K562 (cell line): ENCODE results near the gene KLHL22. TPM values are rescaled to one million over a fixed set of nuclear protein-coding genes. Genes with fewer than 3 reads are reported as not detected.

Source experiments
- CAMTA2 ChIP-seq: fragments of 250-450 bp; sonication (Bioruptor Pico); conservative IDR thresholded peaks from 2 replicates; pipeline ENCODE4 v1.5.1; 2022
- CLOCK ChIP-seq: fragments of 250-450 bp; sonication (Bioruptor Pico); IDR thresholded peaks from 2 replicates; pipeline ENCODE4 v1.4.0; 2020; ENCODE audit warnings: mild to moderate bottlenecking, moderate library complexity, borderline replicate concordance
- HOXB6 ChIP-seq: fragments of 250-450 bp; sonication (Bioruptor Pico); IDR thresholded peaks from 2 replicates; pipeline ENCODE4 v1.5.1; 2022; ENCODE audit warnings: mild to moderate bottlenecking, borderline replicate concordance
- MXI1 ChIP-seq: IDR thresholded peaks from 2 replicates; pipeline ENCODE4 v1.6.1; 2011; ENCODE audit warnings: low read depth, mild to moderate bottlenecking, improper control_type of control experiment, low read length
- RCOR1 ChIP-seq, 2 experiments: IDR thresholded peaks; 2 replicates each; pipeline ENCODE4 v1.6.1; 2012; ENCODE audit warnings: low read depth in 2 of 2, low read length in 2 of 2, borderline replicate concordance in 1 of 2, improper control_type of control experiment in 1 of 2
- SLC30A9 ChIP-seq: fragments of 250-450 bp; sonication (Bioruptor Pico); IDR thresholded peaks from 2 replicates; pipeline ENCODE4 v1.8.0; 2022; ENCODE audit warnings: mild to moderate bottlenecking, moderate library complexity
- SMAD1 ChIP-seq: fragments of 150-350 bp; IDR thresholded peaks from 2 replicates; pipeline ENCODE4 v1.6.1; 2014; ENCODE audit warnings: low read length, low read depth; ENCODE audit not compliant: partially characterized antibody
- SP1 ChIP-seq: sonication (generic); formaldehyde crosslinking; IDR thresholded peaks from 2 replicates; pipeline ENCODE4 v1.8.1; 2022; ENCODE audit warnings: mild to moderate bottlenecking, missing genetic modification reagents
- ZBTB12 ChIP-seq: fragments of 250-450 bp; sonication (Bioruptor Pico); IDR thresholded peaks from 2 replicates; pipeline ENCODE4 v1.4.0; 2020
- polyA plus RNA-seq, 8 experiments: library from polyadenylated mRNA; depleted of rRNA in 4 of 8; stranded (reverse) in 5 of 8; unstranded in 3 of 8; fragments of >200 nt; fragmentation: Nextera tagmentation in 2 of 8; fragmentation: Illumina TruSeq in 1 of 8; extraction: Ambion mirVana in 2 of 8; extraction: Trizol in 1 of 8; gene quantifications; 2 replicates each; pipeline versions ENCODE4 v1.2.1 to v1.2.3, GENCODE V29; 2011 to 2014; ENCODE audit warnings: inconsistent platforms in 1 of 8, missing spikeins in 1 of 8
- total RNA-seq, 7 experiments: library from RNA; depleted of rRNA in 6 of 7; stranded (reverse); fragments of >200 nt in 6 of 7; fragmentation: Illumina TruSeq in 2 of 7; extraction: Trizol in 2 of 7; gene quantifications; 2 replicates each; pipeline versions ENCODE4 v1.2.1 to v1.2.3, GENCODE V29; 2011 to 2021; ENCODE audit warnings: low replicate concordance in 1 of 7
- TF ChIP-seq, protein P1 (sequence below), 2 experiments: IDR thresholded peaks; 2 replicates each; pipeline ENCODE4 v1.6.1; 2011; ENCODE audit warnings: borderline replicate concordance in 1 of 2, control low read depth in 1 of 2, low read depth in 1 of 2, low read length in 1 of 2, mild to moderate bottlenecking in 1 of 2, mixed read lengths in 1 of 2, moderate library complexity in 1 of 2; ENCODE audit not compliant: insufficient read depth in 1 of 2, insufficient read length in 1 of 2, poor library complexity in 1 of 2, severe bottlenecking in 1 of 2; ENCODE audit errors: extremely low read depth in 1 of 2
- TF ChIP-seq, protein P2 (sequence below): sonication (generic); formaldehyde crosslinking; IDR thresholded peaks from 2 replicates; pipeline ENCODE4 v1.8.0; 2022; ENCODE audit warnings: missing genetic modification reagents, mild to moderate bottlenecking, moderate library complexity, borderline replicate concordance
- TF ChIP-seq, protein P3 (sequence below): sonication (generic); formaldehyde crosslinking; IDR thresholded peaks from 2 replicates; pipeline ENCODE4 v1.8.0; 2022; ENCODE audit warnings: mild to moderate bottlenecking, missing genetic modification reagents
- TF ChIP-seq, protein P4 (sequence below): sonication (generic); formaldehyde crosslinking; IDR thresholded peaks from 2 replicates; pipeline ENCODE4 v1.8.0; 2023; ENCODE audit warnings: mild to moderate bottlenecking, missing genetic modification reagents

KLHL22 gene
- total and polyA plus RNA-seq, 9 of the 15 experiments (the other 6 are each of a cell fraction or from before 2014, with no cell fraction given): 1.3 to 25.6 (median 15.2) TPM

- TF ChIP-seq, protein P1, sequence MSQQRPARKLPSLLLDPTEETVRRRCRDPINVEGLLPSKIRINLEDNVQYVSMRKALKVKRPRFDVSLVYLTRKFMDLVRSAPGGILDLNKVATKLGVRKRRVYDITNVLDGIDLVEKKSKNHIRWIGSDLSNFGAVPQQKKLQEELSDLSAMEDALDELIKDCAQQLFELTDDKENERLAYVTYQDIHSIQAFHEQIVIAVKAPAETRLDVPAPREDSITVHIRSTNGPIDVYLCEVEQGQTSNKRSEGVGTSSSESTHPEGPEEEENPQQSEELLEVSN (IDR thresholded peaks at IDR 0.05; ENCODE audit: borderline replicate concordance in 1 of 2, extremely low read depth in 1 of 2, insufficient read depth in 1 of 2, insufficient read length in 1 of 2, low read depth in 1 of 2, low read length in 1 of 2, poor library complexity in 1 of 2, severe bottlenecking in 1 of 2): peak; percentile 90 to 98
- TF ChIP-seq RCOR1 (IDR thresholded peaks at IDR 0.05; ENCODE audit: borderline replicate concordance in 1 of 2, low read depth in 2 of 2, low read length in 2 of 2) (peak; percentile 56 to 88; a peak in 2 of 4 replicates), MXI1 (peak; percentile 95), CAMTA2 (CRISPR knock-in tag) (no peak), SLC30A9 (no peak), ZBTB12 (no peak), SP1 (CRISPR knock-in tag) (peak; percentile 99), HOXB6 (CRISPR knock-in tag) (peak; percentile 85), CLOCK (CRISPR knock-in tag) (no peak), SMAD1 (peak; percentile 99)
- TF ChIP-seq, protein P2, sequence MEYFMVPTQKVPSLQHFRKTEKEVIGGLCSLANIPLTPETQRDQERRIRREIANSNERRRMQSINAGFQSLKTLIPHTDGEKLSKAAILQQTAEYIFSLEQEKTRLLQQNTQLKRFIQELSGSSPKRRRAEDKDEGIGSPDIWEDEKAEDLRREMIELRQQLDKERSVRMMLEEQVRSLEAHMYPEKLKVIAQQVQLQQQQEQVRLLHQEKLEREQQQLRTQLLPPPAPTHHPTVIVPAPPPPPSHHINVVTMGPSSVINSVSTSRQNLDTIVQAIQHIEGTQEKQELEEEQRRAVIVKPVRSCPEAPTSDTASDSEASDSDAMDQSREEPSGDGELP (CRISPR knock-in tag): no peak
- TF ChIP-seq, protein P3, sequence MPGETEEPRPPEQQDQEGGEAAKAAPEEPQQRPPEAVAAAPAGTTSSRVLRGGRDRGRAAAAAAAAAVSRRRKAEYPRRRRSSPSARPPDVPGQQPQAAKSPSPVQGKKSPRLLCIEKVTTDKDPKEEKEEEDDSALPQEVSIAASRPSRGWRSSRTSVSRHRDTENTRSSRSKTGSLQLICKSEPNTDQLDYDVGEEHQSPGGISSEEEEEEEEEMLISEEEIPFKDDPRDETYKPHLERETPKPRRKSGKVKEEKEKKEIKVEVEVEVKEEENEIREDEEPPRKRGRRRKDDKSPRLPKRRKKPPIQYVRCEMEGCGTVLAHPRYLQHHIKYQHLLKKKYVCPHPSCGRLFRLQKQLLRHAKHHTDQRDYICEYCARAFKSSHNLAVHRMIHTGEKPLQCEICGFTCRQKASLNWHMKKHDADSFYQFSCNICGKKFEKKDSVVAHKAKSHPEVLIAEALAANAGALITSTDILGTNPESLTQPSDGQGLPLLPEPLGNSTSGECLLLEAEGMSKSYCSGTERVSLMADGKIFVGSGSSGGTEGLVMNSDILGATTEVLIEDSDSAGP (CRISPR knock-in tag): peak; percentile 63; the same call in 1 of the 2 replicates
- TF ChIP-seq, protein P4, sequence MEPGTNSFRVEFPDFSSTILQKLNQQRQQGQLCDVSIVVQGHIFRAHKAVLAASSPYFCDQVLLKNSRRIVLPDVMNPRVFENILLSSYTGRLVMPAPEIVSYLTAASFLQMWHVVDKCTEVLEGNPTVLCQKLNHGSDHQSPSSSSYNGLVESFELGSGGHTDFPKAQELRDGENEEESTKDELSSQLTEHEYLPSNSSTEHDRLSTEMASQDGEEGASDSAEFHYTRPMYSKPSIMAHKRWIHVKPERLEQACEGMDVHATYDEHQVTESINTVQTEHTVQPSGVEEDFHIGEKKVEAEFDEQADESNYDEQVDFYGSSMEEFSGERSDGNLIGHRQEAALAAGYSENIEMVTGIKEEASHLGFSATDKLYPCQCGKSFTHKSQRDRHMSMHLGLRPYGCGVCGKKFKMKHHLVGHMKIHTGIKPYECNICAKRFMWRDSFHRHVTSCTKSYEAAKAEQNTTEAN (CRISPR knock-in tag): peak; percentile 96; the same call in 1 of the 2 replicates
Measured at GRCh38 chr22:20507253-20508066, 11.9 kb upstream of the KLHL22 start, which contains the start of gene MED15 (continued).
